HEK293 (cell line): ENCODE results near the gene MAP3K14.
A peak's percentile ranks its signal among the peaks of the same experiment; 100 is the strongest.

ENCODE experiments used
- BCL11A ChIP-seq: fragments of 450-650 bp; formaldehyde crosslinking; IDR thresholded peaks from 2 replicates; pipeline ENCODE4 v1.5.1; 2016; ENCODE audit warnings: low read depth, missing biosample characterization, missing genetic modification characterization
- HOXA7 ChIP-seq: sonication (generic); formaldehyde crosslinking; IDR thresholded peaks from 2 replicates; pipeline ENCODE4 v1.8.1; 2022; ENCODE audit warnings: missing genetic modification reagents, borderline replicate concordance
- KLF8 ChIP-seq: fragments of 450-650 bp; formaldehyde crosslinking; IDR thresholded peaks from 2 replicates; pipeline ENCODE4 v1.5.1; 2016; ENCODE audit warnings: missing biosample characterization, missing genetic modification characterization
- MYNN ChIP-seq: fragments of 450-650 bp; formaldehyde crosslinking; IDR thresholded peaks from 2 replicates; pipeline ENCODE4 v1.5.1; 2016; ENCODE audit warnings: missing biosample characterization, missing genetic modification characterization, borderline replicate concordance
- PRDM2 ChIP-seq: fragments of 450-650 bp; formaldehyde crosslinking; IDR thresholded peaks from 2 replicates; pipeline ENCODE4 v1.5.1; 2016; ENCODE audit warnings: missing biosample characterization, missing genetic modification characterization, borderline replicate concordance
- ZBTB6 ChIP-seq: fragments of 450-650 bp; formaldehyde crosslinking; IDR thresholded peaks from 2 replicates; pipeline ENCODE4 v1.5.1; 2017; ENCODE audit warnings: missing biosample characterization, missing genetic modification characterization
- ZFP3 ChIP-seq: fragments of 450-650 bp; formaldehyde crosslinking; IDR thresholded peaks from 2 replicates; pipeline ENCODE4 v1.5.1; 2016; ENCODE audit warnings: low read depth, missing biosample characterization, missing genetic modification characterization
- ZNF202 ChIP-seq: fragments of 450-650 bp; formaldehyde crosslinking; IDR thresholded peaks from 2 replicates; pipeline ENCODE4 v1.5.1; 2016; ENCODE audit warnings: missing biosample characterization, missing genetic modification characterization, borderline replicate concordance
- ZNF324 ChIP-seq: fragments of 450-650 bp; formaldehyde crosslinking; IDR thresholded peaks from 2 replicates; pipeline ENCODE4 v1.5.1; 2016; ENCODE audit warnings: missing biosample characterization, missing genetic modification characterization
- ZNF362 ChIP-seq: fragments of 450-650 bp; formaldehyde crosslinking; IDR thresholded peaks from 2 replicates; pipeline ENCODE4 v1.5.1; 2016; ENCODE audit warnings: missing biosample characterization, missing genetic modification characterization
- ZNF544 ChIP-seq: fragments of 450-650 bp; formaldehyde crosslinking; IDR thresholded peaks from 2 replicates; pipeline ENCODE4 v1.5.0; 2017; ENCODE audit warnings: missing biosample characterization, missing genetic modification characterization
- ZNF549 ChIP-seq: fragments of 450-650 bp; IDR thresholded peaks from 2 replicates; pipeline ENCODE4 v1.5.1; 2018; ENCODE audit warnings: missing biosample characterization, missing genetic modification characterization, mild to moderate bottlenecking, inconsistent platforms, moderate library complexity
- ZNF558 ChIP-seq: fragments of 450-650 bp; formaldehyde crosslinking; IDR thresholded peaks from 2 replicates; pipeline ENCODE4 v1.5.1; 2016; ENCODE audit warnings: missing biosample characterization, missing genetic modification characterization
- ZNF596 ChIP-seq: fragments of 450-650 bp; IDR thresholded peaks from 2 replicates; pipeline ENCODE4 v1.5.0; 2018; ENCODE audit warnings: missing biosample characterization, mild to moderate bottlenecking, missing genetic modification characterization, moderate library complexity
- ZNF624 ChIP-seq: fragments of 450-650 bp; formaldehyde crosslinking; IDR thresholded peaks from 2 replicates; pipeline ENCODE4 v1.5.1; 2017; ENCODE audit warnings: missing biosample characterization, missing genetic modification characterization
- ZNF654 ChIP-seq: fragments of 450-650 bp; formaldehyde crosslinking; IDR thresholded peaks from 2 replicates; pipeline ENCODE4 v1.5.1; 2016; ENCODE audit warnings: low read depth, missing biosample characterization, missing genetic modification characterization
- ZNF701 ChIP-seq: fragments of 450-650 bp; formaldehyde crosslinking; IDR thresholded peaks from 2 replicates; pipeline ENCODE4 v1.5.1; 2016; ENCODE audit warnings: missing biosample characterization, missing genetic modification characterization
- ZNF76 ChIP-seq: fragments of 450-650 bp; formaldehyde crosslinking; IDR thresholded peaks from 2 replicates; pipeline ENCODE4; 2016; ENCODE audit warnings: low read depth, missing biosample characterization, missing genetic modification characterization, borderline replicate concordance
- ZNF776 ChIP-seq: fragments of 450-650 bp; formaldehyde crosslinking; IDR thresholded peaks from 2 replicates; pipeline ENCODE4 v1.5.0; 2017; ENCODE audit warnings: missing biosample characterization, missing genetic modification characterization, borderline replicate concordance
- ZNF792 ChIP-seq: fragments of 450-650 bp; formaldehyde crosslinking; IDR thresholded peaks from 2 replicates; pipeline ENCODE4 v1.5.1; 2016; ENCODE audit warnings: missing biosample characterization, missing genetic modification characterization
- TF ChIP-seq, protein P1 (sequence below): fragments of 450-650 bp; formaldehyde crosslinking; IDR thresholded peaks from 2 replicates; pipeline ENCODE4 v1.5.1; 2017; ENCODE audit warnings: missing biosample characterization, missing genetic modification characterization
- TF ChIP-seq, protein P2 (sequence below): fragments of 450-650 bp; IDR thresholded peaks from 2 replicates; pipeline ENCODE4 v1.5.1; 2018; ENCODE audit warnings: missing biosample characterization, mild to moderate bottlenecking, missing genetic modification characterization
- TF ChIP-seq, protein P3 (sequence below): fragments of 450-650 bp; formaldehyde crosslinking; IDR thresholded peaks from 2 replicates; pipeline ENCODE4 v1.5.1; 2016; ENCODE audit warnings: missing biosample characterization, missing genetic modification characterization
- TF ChIP-seq, protein P4 (sequence below): fragments of 450-650 bp; formaldehyde crosslinking; IDR thresholded peaks from 2 replicates; pipeline ENCODE4; 2016; ENCODE audit warnings: missing biosample characterization, missing genetic modification characterization

MAP3K14 gene

GRCh38 chr17:45247429-45248131 is 69.2 kb downstream of the MAP3K14 start (continued):
- TF ChIP-seq ZNF701 (no peak), ZFP3 (tag by site-specific recombination) (no peak), PRDM2 (tag by site-specific recombination) (no peak), MYNN (tag by site-specific recombination) (0 out of 2 replicates have a peak, but pooled peaks have one; percentile 23), ZNF558 (tag by site-specific recombination) (no peak), ZNF776 (tag by site-specific recombination) (no peak), BCL11A (tag by site-specific recombination) (peak; percentile 95), ZBTB6 (tag by site-specific recombination) (peak; percentile 37; the same call in 1 of the 2 replicates), HOXA7 (CRISPR knock-in tag) (no peak), ZNF624 (tag by site-specific recombination) (no peak), ZNF549 (tag by site-specific recombination) (no peak), ZNF324 (tag by site-specific recombination) (peak; percentile 61; the same call in 1 of the 2 replicates), ZNF544 (tag by site-specific recombination) (no peak), ZNF362 (tag by site-specific recombination) (no peak), ZNF76 (tag by site-specific recombination) (peak; percentile 43; the same call in 1 of the 2 replicates), ZNF792 (no peak), ZNF654 (no peak), ZNF596 (tag by site-specific recombination) (no peak), ZNF202 (no peak), KLF8 (tag by site-specific recombination) (peak; percentile 84; the same call in 1 of the 2 replicates)
- TF ChIP-seq, protein P1, sequence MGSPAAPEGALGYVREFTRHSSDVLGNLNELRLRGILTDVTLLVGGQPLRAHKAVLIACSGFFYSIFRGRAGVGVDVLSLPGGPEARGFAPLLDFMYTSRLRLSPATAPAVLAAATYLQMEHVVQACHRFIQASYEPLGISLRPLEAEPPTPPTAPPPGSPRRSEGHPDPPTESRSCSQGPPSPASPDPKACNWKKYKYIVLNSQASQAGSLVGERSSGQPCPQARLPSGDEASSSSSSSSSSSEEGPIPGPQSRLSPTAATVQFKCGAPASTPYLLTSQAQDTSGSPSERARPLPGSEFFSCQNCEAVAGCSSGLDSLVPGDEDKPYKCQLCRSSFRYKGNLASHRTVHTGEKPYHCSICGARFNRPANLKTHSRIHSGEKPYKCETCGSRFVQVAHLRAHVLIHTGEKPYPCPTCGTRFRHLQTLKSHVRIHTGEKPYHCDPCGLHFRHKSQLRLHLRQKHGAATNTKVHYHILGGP = no peak
- TF ChIP-seq, protein P2, sequence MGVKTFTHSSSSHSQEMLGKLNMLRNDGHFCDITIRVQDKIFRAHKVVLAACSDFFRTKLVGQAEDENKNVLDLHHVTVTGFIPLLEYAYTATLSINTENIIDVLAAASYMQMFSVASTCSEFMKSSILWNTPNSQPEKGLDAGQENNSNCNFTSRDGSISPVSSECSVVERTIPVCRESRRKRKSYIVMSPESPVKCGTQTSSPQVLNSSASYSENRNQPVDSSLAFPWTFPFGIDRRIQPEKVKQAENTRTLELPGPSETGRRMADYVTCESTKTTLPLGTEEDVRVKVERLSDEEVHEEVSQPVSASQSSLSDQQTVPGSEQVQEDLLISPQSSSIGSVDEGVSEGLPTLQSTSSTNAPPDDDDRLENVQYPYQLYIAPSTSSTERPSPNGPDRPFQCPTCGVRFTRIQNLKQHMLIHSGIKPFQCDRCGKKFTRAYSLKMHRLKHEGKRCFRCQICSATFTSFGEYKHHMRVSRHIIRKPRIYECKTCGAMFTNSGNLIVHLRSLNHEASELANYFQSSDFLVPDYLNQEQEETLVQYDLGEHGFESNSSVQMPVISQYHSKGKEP (tag by site-specific recombination) = 0 out of 2 replicates have a peak, but pooled peaks have one; percentile 13
- TF ChIP-seq, protein P3, sequence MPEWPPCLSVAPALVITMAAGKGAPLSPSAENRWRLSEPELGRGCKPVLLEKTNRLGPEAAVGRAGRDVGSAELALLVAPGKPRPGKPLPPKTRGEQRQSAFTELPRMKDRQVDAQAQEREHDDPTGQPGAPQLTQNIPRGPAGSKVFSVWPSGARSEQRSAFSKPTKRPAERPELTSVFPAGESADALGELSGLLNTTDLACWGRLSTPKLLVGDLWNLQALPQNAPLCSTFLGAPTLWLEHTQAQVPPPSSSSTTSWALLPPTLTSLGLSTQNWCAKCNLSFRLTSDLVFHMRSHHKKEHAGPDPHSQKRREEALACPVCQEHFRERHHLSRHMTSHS = no peak
- TF ChIP-seq, protein P4, sequence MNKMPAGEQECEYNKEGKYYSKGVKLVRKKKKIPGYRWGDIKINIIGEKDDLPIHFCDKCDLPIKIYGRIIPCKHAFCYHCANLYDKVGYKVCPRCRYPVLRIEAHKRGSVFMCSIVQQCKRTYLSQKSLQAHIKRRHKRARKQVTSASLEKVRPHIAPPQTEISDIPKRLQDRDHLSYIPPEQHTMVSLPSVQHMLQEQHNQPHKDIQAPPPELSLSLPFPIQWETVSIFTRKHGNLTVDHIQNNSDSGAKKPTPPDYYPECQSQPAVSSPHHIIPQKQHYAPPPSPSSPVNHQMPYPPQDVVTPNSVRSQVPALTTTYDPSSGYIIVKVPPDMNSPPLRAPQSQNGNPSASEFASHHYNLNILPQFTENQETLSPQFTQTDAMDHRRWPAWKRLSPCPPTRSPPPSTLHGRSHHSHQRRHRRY (tag by site-specific recombination) = no peak
